Left forelimb (tissue), 1 donor: Measurements from ENCODE around the gene CLSTN1.
"Not testable (repeated sequence)": the region's sequence is repeated elsewhere in the genome, so short reads cannot be mapped to it uniquely, and the experiment has no call there.

Source experiments
- DNase-seq: peaks from one replicate; pipeline ENCODE4 v3.0.0-alpha.2; 2018; ENCODE audit warnings: low spot score

The CLSTN1 gene

GRCh38 chr1:9794081-9794480 is 29.7 kb downstream of the CLSTN1 start:
- no peak for DNase-seq

- no peak for DNase-seq
Observed at GRCh38 chr1:9793291-9793690, 30.5 kb downstream of the CLSTN1 start.

- DNase-seq: no peak
Observed at GRCh38 chr1:9792156-9793042, 31.4 kb downstream of the CLSTN1 start.

GRCh38 chr1:9789700-9790099 is 34.1 kb downstream of the CLSTN1 start:
- DNase-seq: not testable (repeated sequence)

- DNase-seq: no peak
Observed at GRCh38 chr1:9787702-9788101, 36.1 kb downstream of the CLSTN1 start.

GRCh38 chr1:9785406-9785805 is 38.4 kb downstream of the CLSTN1 start:
- DNase-seq: no peak

- no peak for DNase-seq
Observed at GRCh38 chr1:9784508-9785133, 39.1 kb downstream of the CLSTN1 start.

GRCh38 chr1:9782897-9783296 is 40.9 kb downstream of the CLSTN1 start:
- DNase-seq: no peak

- DNase-seq: no peak
Observed at GRCh38 chr1:9782116-9782751, 41.5 kb downstream of the CLSTN1 start.

- no peak for DNase-seq
Observed at GRCh38 chr1:9780554-9781110, 43.1 kb downstream of the CLSTN1 start.

- no peak for DNase-seq
Observed at GRCh38 chr1:9778905-9779304, 44.9 kb downstream of the CLSTN1 start.

GRCh38 chr1:9776685-9777084 is 47.1 kb downstream of the CLSTN1 start:
- DNase-seq: no peak

GRCh38 chr1:9774712-9775679 is 48.8 kb downstream of the CLSTN1 start:
- no peak for DNase-seq

GRCh38 chr1:9770298-9770697 is 53.5 kb downstream of the CLSTN1 start:
- no peak for DNase-seq

- no peak for DNase-seq
Observed at GRCh38 chr1:9768983-9769382, 54.8 kb downstream of the CLSTN1 start.

GRCh38 chr1:9767964-9768668 is 55.6 kb downstream of the CLSTN1 start:
- DNase-seq: no peak

GRCh38 chr1:9766759-9767442 is 56.9 kb downstream of the CLSTN1 start:
- no peak for DNase-seq

- DNase-seq: no peak
Observed at GRCh38 chr1:9764550-9764949, 59.2 kb downstream of the CLSTN1 start.

GRCh38 chr1:9763914-9764313 is 59.9 kb downstream of the CLSTN1 start:
- DNase-seq: no peak

- DNase-seq: not testable (repeated sequence)
Observed at GRCh38 chr1:9762446-9762845, 61.3 kb downstream of the CLSTN1 start.
